Measurements from ENCODE around the gene SHC2.

GRCh38 chr19:501646-502045 lies 40.8 kb upstream of the SHC2 start:
- TF ChIP-seq, protein P1, sequence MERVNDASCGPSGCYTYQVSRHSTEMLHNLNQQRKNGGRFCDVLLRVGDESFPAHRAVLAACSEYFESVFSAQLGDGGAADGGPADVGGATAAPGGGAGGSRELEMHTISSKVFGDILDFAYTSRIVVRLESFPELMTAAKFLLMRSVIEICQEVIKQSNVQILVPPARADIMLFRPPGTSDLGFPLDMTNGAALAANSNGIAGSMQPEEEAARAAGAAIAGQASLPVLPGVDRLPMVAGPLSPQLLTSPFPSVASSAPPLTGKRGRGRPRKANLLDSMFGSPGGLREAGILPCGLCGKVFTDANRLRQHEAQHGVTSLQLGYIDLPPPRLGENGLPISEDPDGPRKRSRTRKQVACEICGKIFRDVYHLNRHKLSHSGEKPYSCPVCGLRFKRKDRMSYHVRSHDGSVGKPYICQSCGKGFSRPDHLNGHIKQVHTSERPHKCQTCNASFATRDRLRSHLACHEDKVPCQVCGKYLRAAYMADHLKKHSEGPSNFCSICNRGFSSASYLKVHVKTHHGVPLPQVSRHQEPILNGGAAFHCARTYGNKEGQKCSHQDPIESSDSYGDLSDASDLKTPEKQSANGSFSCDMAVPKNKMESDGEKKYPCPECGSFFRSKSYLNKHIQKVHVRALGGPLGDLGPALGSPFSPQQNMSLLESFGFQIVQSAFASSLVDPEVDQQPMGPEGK (CRISPR knock-in tag; IDR thresholded peaks at IDR 0.05; ENCODE audit: borderline replicate concordance): no peak
- no peak for TF ChIP-seq CSRNP3 (CRISPR knock-in tag; IDR thresholded peaks at IDR 0.05)
- no peak for TF ChIP-seq RARB (CRISPR knock-in tag; IDR thresholded peaks at IDR 0.05)
- TF ChIP-seq ZFP30 (CRISPR knock-in tag; IDR thresholded peaks at IDR 0.05): no peak
- TF ChIP-seq CSDC2 (CRISPR knock-in tag; IDR thresholded peaks at IDR 0.05): no peak
- no peak for TF ChIP-seq ZNF70 (CRISPR knock-in tag; IDR thresholded peaks at IDR 0.05)
- no peak for TF ChIP-seq CREB5 (CRISPR knock-in tag; IDR thresholded peaks at IDR 0.05; ENCODE audit: low read depth)
- no peak for TF ChIP-seq PPARA (CRISPR knock-in tag; IDR thresholded peaks at IDR 0.05; ENCODE audit: borderline replicate concordance)
- no peak for TF ChIP-seq ZFP3 (CRISPR knock-in tag; IDR thresholded peaks at IDR 0.05)

All from SK-N-SH treated with all-trans-retinoic acid at 6 μM for 48 hours (cell line).